Karpas-422 (cell line): ENCODE measurements around the gene PTPN2. TPM values are rescaled to one million over a fixed set of nuclear protein-coding genes. Genes with fewer than 3 reads are reported as not detected.
"Not testable (repeated sequence)": the region's sequence is repeated elsewhere in the genome, so short reads cannot be mapped to it uniquely, and the experiment has no call there.

Source experiments
- DNase-seq: peaks from one replicate; pipeline ENCODE4 v3.0.0-alpha.2; 2015
- H2AFZ ChIP-seq: fragments of 200-600 bp; sonication (generic); 2 replicates; pipeline ENCODE4 v1.6.1; 2014; ENCODE audit warnings: antibody characterized with exemption, low read length, mixed read lengths
- H3K27ac ChIP-seq: fragments of 200-600 bp; sonication (generic); 2 replicates; pipeline ENCODE4 v1.5.1; 2014; ENCODE audit warnings: mild to moderate bottlenecking, low read length, moderate library complexity
- H3K27me3 ChIP-seq: fragments of 200-600 bp; sonication (generic); 2 replicates; pipeline ENCODE4 v1.6.1; 2014; ENCODE audit warnings: low read length, mixed read lengths
- H3K36me3 ChIP-seq: fragments of 200-600 bp; sonication (generic); 2 replicates; pipeline ENCODE4 v1.6.1; 2014; ENCODE audit warnings: low read length, mixed read lengths; ENCODE audit not compliant: insufficient read depth
- H3K4me1 ChIP-seq: fragments of 200-600 bp; sonication (generic); 2 replicates; pipeline ENCODE4 v1.6.1; 2014; ENCODE audit warnings: mild to moderate bottlenecking, low read length, mixed read lengths
- H3K4me2 ChIP-seq: fragments of 200-600 bp; sonication (generic); 2 replicates; pipeline ENCODE4 v1.6.1; 2014; ENCODE audit warnings: low read length, low read depth, mild to moderate bottlenecking; ENCODE audit not compliant: poor library complexity, severe bottlenecking
- H3K4me3 ChIP-seq: fragments of 200-600 bp; sonication (generic); 2 replicates; pipeline ENCODE4 v1.5.1; 2014; ENCODE audit warnings: mild to moderate bottlenecking, antibody characterized with exemption, low read length, mixed read lengths
- H3K79me2 ChIP-seq: fragments of 200-600 bp; sonication (generic); 2 replicates; pipeline ENCODE4 v1.6.1; 2014; ENCODE audit warnings: mild to moderate bottlenecking, low read length, mixed read lengths
- H3K9ac ChIP-seq: fragments of 200-600 bp; sonication (generic); 2 replicates; pipeline ENCODE4 v1.6.0; 2014; ENCODE audit warnings: low read length
- H3K9me2 ChIP-seq: fragments of 200-600 bp; sonication (generic), shearing (Covaris generic); replicated peaks from 2 replicates; pipeline ENCODE4 v1.6.0; 2014; ENCODE audit warnings: mild to moderate bottlenecking, low read length, moderate library complexity; ENCODE audit not compliant: insufficient read depth
- H3K9me3 ChIP-seq: fragments of 300-700, 200-600 bp; sonication (generic); 2 replicates; pipeline ENCODE4 v1.6.1; 2014; ENCODE audit warnings: low read length, mixed read lengths
- H4K20me1 ChIP-seq: fragments of 200-600 bp; sonication (generic); 2 replicates; pipeline ENCODE4 v1.6.1; 2014; ENCODE audit warnings: mild to moderate bottlenecking, antibody characterized with exemption, low read length, low read depth; ENCODE audit not compliant: insufficient read depth
- total RNA-seq: library from RNA; depleted of rRNA; stranded (reverse); fragments of >200 nt; shearing (Covaris generic); gene quantifications from 2 replicates; pipeline ENCODE4 v1.2.3, GENCODE V29; 2014; ENCODE audit warnings: low replicate concordance

PTPN2 gene
- total RNA-seq, 1 experiment from 2014 or later = 72.2 TPM

- no peak overlapping the region for H2AFZ ChIP-seq
- no peaks in the 10 kb centered on the region for H3K79me2 ChIP-seq
- no peak overlapping the region for H3K4me2 ChIP-seq
- H3K4me1 ChIP-seq = peaks cover 3% of the 10 kb centered on the region
- no peaks in the 10 kb centered on the region for H3K9me3 ChIP-seq
- H3K4me3 ChIP-seq = no peak overlapping the region
- H3K27ac ChIP-seq = no peak overlapping the region
- H3K36me3 ChIP-seq = no peaks in the 10 kb centered on the region
- DNase-seq = no peak
- H3K27me3 ChIP-seq = peaks cover 2% of the 10 kb centered on the region; the same call in 1 of the 2 replicates
- H3K9ac ChIP-seq = no peak overlapping the region
- H4K20me1 ChIP-seq = no peaks in the 10 kb centered on the region
- no peaks in the 10 kb centered on the region for H3K9me2 ChIP-seq
Measured at GRCh38 chr18:12768625-12769024, 115.4 kb downstream of the PTPN2 start.

GRCh38 chr18:12767580-12768155 is 116.4 kb downstream of the PTPN2 start:
- Histone ChIP-seq H3K27ac (no peak overlapping the region), H3K9ac (no peak overlapping the region), H3K9me2 (no peaks in the 10 kb centered on the region), H3K9me3 (no peaks in the 10 kb centered on the region), H3K36me3 (no peaks in the 10 kb centered on the region), H3K27me3 (peaks cover 2% of the 10 kb centered on the region; the same call in 1 of the 2 replicates), H3K4me3 (no peak overlapping the region), H3K4me2 (no peak overlapping the region), H4K20me1 (no peaks in the 10 kb centered on the region), H3K79me2 (no peaks in the 10 kb centered on the region), H2AFZ (no peak overlapping the region), H3K4me1 (peaks cover 5% of the 10 kb centered on the region; the same call in 1 of the 2 replicates)
- DNase-seq = no peak

- Histone ChIP-seq H3K9ac (no peak overlapping the region), H3K36me3 (no peaks in the 10 kb centered on the region), H3K27me3 (peaks cover 2% of the 10 kb centered on the region; the same call in 1 of the 2 replicates), H3K4me2 (no peak overlapping the region), H3K9me3 (no peaks in the 10 kb centered on the region), H3K4me1 (peaks cover 5% of the 10 kb centered on the region; the same call in 1 of the 2 replicates), H3K4me3 (no peak overlapping the region), H3K79me2 (no peaks in the 10 kb centered on the region), H4K20me1 (no peaks in the 10 kb centered on the region), H3K9me2 (no peaks in the 10 kb centered on the region), H2AFZ (no peak overlapping the region), H3K27ac (no peak overlapping the region)
- no peak for DNase-seq
Measured at GRCh38 chr18:12766986-12767433, 117.0 kb downstream of the PTPN2 start.

- Histone ChIP-seq H3K4me1 (peaks cover 5% of the 10 kb centered on the region; the same call in 1 of the 2 replicates), H3K27me3 (peaks cover 2% of the 10 kb centered on the region; the same call in 1 of the 2 replicates), H3K9me2 (no peaks in the 10 kb centered on the region), H3K36me3 (no peaks in the 10 kb centered on the region), H2AFZ (no peak overlapping the region), H3K4me3 (no peak overlapping the region), H3K4me2 (no peak overlapping the region), H4K20me1 (no peaks in the 10 kb centered on the region), H3K27ac (no peak overlapping the region), H3K9ac (no peak overlapping the region), H3K9me3 (no peaks in the 10 kb centered on the region), H3K79me2 (no peaks in the 10 kb centered on the region)
- DNase-seq = no peak
Measured at GRCh38 chr18:12765586-12765985, 118.5 kb downstream of the PTPN2 start.

DNA sequence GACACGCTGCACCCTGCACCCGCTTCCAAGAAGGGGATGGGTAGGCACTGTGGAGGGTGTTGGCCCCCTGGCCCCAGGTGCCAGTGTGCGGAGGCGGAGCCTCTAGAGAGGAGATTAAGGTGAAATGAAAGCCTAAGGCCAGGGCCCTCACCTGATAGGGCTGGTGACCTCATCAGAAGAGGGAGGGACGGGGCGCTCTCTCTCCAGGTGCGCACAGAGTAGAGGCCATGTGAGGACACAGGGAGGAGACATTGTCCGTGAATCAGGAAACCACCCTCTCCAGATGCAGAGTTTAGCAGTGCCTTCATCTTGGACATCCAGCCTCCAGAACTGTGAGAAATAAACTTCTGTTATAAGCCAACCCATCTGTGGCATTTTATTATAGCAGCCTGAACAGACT is 118.9 kb downstream of the PTPN2 start:
- Histone ChIP-seq H3K27ac (no peak overlapping the region), H3K79me2 (no peaks in the 10 kb centered on the region)

GRCh38 chr18:12758566-12758965 is 125.5 kb downstream of the PTPN2 start:
- H3K27ac ChIP-seq, H2AFZ ChIP-seq, H3K79me2 ChIP-seq, H3K9me2 ChIP-seq, H3K27me3 ChIP-seq, H3K9ac ChIP-seq, H3K9me3 ChIP-seq, H4K20me1 ChIP-seq, H3K36me3 ChIP-seq, H3K4me3 ChIP-seq, H3K4me2 ChIP-seq, H3K4me1 ChIP-seq, DNase-seq: not testable (repeated sequence)

More for the DNA sequence above, 118.9 kb downstream of the PTPN2 start:
- no peaks in the 10 kb centered on the region for H4K20me1 ChIP-seq
- peaks cover 5% of the 10 kb centered on the region; the same call in 1 of the 2 replicates for H3K4me1 ChIP-seq
- no peaks in the 10 kb centered on the region for H3K9me3 ChIP-seq
- no peak overlapping the region for H3K9ac ChIP-seq
- H2AFZ ChIP-seq = no peak overlapping the region
- DNase-seq = no peak
- no peak overlapping the region for H3K4me3 ChIP-seq
- H3K9me2 ChIP-seq = no peaks in the 10 kb centered on the region
- no peak overlapping the region for H3K4me2 ChIP-seq
- H3K36me3 ChIP-seq = no peaks in the 10 kb centered on the region
- H3K27me3 ChIP-seq = peaks cover 2% of the 10 kb centered on the region; the same call in 1 of the 2 replicates

DNA sequence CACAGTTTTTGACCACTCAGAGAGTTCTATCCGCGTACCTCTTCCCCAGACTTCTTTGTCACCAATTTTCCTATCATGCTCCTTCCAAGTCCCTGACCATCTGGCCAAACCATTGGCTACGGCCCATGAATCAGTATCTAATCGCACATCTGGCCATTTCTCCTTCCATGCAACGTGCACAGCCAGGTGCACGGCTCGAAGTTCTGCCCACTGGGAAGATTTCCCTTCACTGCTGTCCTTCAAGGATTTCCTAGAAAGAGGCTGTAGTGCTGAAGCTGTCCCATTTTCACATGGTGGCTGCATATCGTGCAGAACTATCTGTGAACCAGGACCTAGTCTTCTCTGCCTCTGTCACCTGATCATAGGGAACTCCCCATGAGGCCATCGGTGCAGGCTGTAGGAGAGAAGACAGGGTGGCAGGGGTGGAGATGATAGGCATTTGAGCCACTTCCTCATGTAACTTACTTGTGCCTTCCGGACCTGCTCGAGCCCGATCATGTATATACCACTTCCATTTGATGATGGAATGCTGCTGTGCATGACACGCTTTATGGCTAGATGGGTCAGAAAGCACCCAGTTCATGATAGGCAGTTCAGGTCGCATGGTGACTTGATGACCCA is 127.3 kb downstream of the PTPN2 start:
- not testable (repeated sequence) for H3K27me3 ChIP-seq, H3K27ac ChIP-seq, H3K36me3 ChIP-seq, H3K4me1 ChIP-seq, H3K9me3 ChIP-seq, H3K4me3 ChIP-seq, H4K20me1 ChIP-seq, H2AFZ ChIP-seq, DNase-seq, H3K9ac ChIP-seq, H3K4me2 ChIP-seq, H3K9me2 ChIP-seq, H3K79me2 ChIP-seq

- H3K36me3 ChIP-seq, H2AFZ ChIP-seq, H3K4me1 ChIP-seq, H3K79me2 ChIP-seq, H3K27ac ChIP-seq, H3K27me3 ChIP-seq, DNase-seq, H3K4me3 ChIP-seq, H3K9me2 ChIP-seq, H3K9me3 ChIP-seq, H3K4me2 ChIP-seq, H4K20me1 ChIP-seq, H3K9ac ChIP-seq: not testable (repeated sequence)
Measured at GRCh38 chr18:12755606-12756005, 128.4 kb downstream of the PTPN2 start.
